ENCODE data around the gene SORT1. TPM values are rescaled to one million over a fixed set of nuclear protein-coding genes. Genes with fewer than 3 reads are reported as not detected.
"Not testable (repeated sequence)": the region's sequence is repeated elsewhere in the genome, so short reads cannot be mapped to it uniquely, and the experiment has no call there.

The SORT1 gene
- total RNA-seq, 2 donors from 2014 or later: 44.9 to 46.2 TPM

- no peaks in the 10 kb centered on the region for H3K36me3 Mint-ChIP-seq (ENCODE audit: low read depth)
Observed at GRCh38 chr1:109395602-109396512, 1.9 kb downstream of the SORT1 start.

DNA sequence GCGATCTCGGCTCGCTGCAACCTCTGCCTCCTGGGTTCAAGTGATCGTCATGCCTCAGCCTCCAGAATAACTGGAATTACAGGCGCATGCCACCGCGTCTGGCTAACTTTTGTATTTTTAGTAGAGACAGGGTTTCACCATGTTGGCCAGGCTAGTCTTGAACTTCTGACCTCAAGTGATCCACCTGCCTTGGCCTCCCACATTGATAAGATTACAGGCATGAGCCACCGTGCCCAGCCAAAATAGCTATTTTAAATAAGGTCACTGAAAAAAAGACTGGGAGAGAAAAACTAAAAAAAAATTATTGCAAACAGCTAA, 2.5 kb downstream of the SORT1 start:
- not testable (repeated sequence) for H3K27ac Mint-ChIP-seq; H3K27me3 Mint-ChIP-seq (ENCODE audit: insufficient read depth); H3K4me3 Mint-ChIP-seq; H3K36me3 ChIP-seq (ENCODE audit: control insufficient read depth, insufficient read depth, low read length); H3K27me3 ChIP-seq (ENCODE audit: control insufficient read depth, insufficient read depth, low read length, poor library complexity, severe bottlenecking); H3K27ac ChIP-seq (ENCODE audit: low read depth, low read length); DNase-seq; H3K4me3 ChIP-seq (ENCODE audit: low read length); H3K9me3 Mint-ChIP-seq; H3K9ac ChIP-seq (ENCODE audit: extremely low read depth, low read length, poor library complexity, severe bottlenecking); H3K9me3 ChIP-seq (ENCODE audit: control insufficient read depth, low read length); H3K36me3 Mint-ChIP-seq (ENCODE audit: low read depth)
- H3K4me1 Mint-ChIP-seq: peaks cover 40% of the 10 kb centered on the region
- peaks cover 12% of the 10 kb centered on the region for H3K4me1 ChIP-seq (ENCODE audit: control insufficient read depth, insufficient read depth, low read length)
- 81 to 88% methylated on average over 7 to 8 of the region's 8 CpGs for WGBS, 2 experiments (ENCODE audit: insufficient coverage in 1 of 2, insufficient read length in 1 of 2)

More at GRCh38 chr1:109395602-109396512, 1.9 kb downstream of the SORT1 start:
- peaks cover 8% of the 10 kb centered on the region for H3K36me3 ChIP-seq (ENCODE audit: control insufficient read depth, insufficient read depth, low read length)
- H3K27ac Mint-ChIP-seq: no peak overlapping the region
- WGBS, 2 experiments (ENCODE audit: insufficient coverage in 1 of 2, insufficient read length in 1 of 2): 71 to 73% methylated on average over 4 to 5 of the region's 5 CpGs
- peak overlapping the region; percentile 90 for H3K4me3 ChIP-seq (ENCODE audit: low read length)
- peak overlapping the region; percentile 80 for H3K4me3 Mint-ChIP-seq
- no peak overlapping the region for H3K9ac ChIP-seq (ENCODE audit: extremely low read depth, low read length, poor library complexity, severe bottlenecking)
- peaks cover 40% of the 10 kb centered on the region for H3K4me1 Mint-ChIP-seq
- H3K27me3 Mint-ChIP-seq (ENCODE audit: insufficient read depth): no peaks in the 10 kb centered on the region
- TF ChIP-seq, protein P1, sequence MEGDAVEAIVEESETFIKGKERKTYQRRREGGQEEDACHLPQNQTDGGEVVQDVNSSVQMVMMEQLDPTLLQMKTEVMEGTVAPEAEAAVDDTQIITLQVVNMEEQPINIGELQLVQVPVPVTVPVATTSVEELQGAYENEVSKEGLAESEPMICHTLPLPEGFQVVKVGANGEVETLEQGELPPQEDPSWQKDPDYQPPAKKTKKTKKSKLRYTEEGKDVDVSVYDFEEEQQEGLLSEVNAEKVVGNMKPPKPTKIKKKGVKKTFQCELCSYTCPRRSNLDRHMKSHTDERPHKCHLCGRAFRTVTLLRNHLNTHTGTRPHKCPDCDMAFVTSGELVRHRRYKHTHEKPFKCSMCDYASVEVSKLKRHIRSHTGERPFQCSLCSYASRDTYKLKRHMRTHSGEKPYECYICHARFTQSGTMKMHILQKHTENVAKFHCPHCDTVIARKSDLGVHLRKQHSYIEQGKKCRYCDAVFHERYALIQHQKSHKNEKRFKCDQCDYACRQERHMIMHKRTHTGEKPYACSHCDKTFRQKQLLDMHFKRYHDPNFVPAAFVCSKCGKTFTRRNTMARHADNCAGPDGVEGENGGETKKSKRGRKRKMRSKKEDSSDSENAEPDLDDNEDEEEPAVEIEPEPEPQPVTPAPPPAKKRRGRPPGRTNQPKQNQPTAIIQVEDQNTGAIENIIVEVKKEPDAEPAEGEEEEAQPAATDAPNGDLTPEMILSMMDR (conservative IDR thresholded peaks at IDR 0.05): no peak
- no peak overlapping the region for H3K27ac ChIP-seq (ENCODE audit: low read depth, low read length)
- H3K9me3 ChIP-seq (ENCODE audit: control insufficient read depth, low read length): no peaks in the 10 kb centered on the region
- DNase-seq: no peak
- peaks cover 12% of the 10 kb centered on the region for H3K4me1 ChIP-seq (ENCODE audit: control insufficient read depth, insufficient read depth, low read length)
- H3K9me3 Mint-ChIP-seq: no peaks in the 10 kb centered on the region
- H3K27me3 ChIP-seq (ENCODE audit: control insufficient read depth, insufficient read depth, low read length, poor library complexity, severe bottlenecking): no peaks in the 10 kb centered on the region

DNA sequence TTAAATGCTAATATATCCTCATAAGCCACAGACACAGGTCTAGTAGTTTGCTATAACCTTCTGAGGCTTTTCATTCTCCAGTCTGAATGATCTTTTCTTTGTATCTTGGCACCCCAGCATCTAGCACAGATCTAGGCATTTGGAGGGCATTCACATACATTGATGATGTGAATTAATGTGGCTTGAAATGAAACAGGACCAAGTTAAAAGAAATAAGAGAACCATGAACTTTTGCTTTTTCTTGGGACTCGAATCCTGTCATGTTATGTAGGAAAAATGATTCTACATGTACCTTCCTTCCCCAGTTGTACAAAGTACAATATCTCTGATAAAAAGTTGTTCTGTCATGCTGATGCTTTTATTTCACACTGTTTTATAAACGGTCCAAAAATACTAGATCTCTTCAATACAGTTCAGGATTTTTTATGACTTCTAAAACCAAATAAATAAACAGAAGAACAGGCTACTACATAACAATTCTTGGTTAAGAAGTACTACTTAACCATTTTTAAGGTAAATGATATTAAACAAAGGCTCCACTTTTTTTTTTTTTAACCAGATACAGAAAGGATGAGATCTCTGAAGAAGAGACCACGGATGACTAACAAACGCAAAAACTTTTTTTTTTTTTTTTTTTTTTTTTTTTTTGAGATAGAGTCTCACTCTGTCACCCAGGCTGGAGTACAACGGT, 3.0 kb downstream of the SORT1 start:
- H3K27me3 ChIP-seq (ENCODE audit: control insufficient read depth, insufficient read depth, low read length, poor library complexity, severe bottlenecking): no peaks in the 10 kb centered on the region
- H3K27ac ChIP-seq (ENCODE audit: low read depth, low read length): no peak overlapping the region
- no peaks in the 10 kb centered on the region for H3K9me3 ChIP-seq (ENCODE audit: control insufficient read depth, low read length)
- peaks cover 40% of the 10 kb centered on the region for H3K4me1 Mint-ChIP-seq
- no peaks in the 10 kb centered on the region for H3K9me3 Mint-ChIP-seq
- H3K4me3 Mint-ChIP-seq: no peak overlapping the region
- H3K27ac Mint-ChIP-seq: no peak overlapping the region
- H3K27me3 Mint-ChIP-seq (ENCODE audit: insufficient read depth): no peaks in the 10 kb centered on the region
- H3K4me1 ChIP-seq (ENCODE audit: control insufficient read depth, insufficient read depth, low read length): peaks cover 12% of the 10 kb centered on the region
- no peak overlapping the region for H3K4me3 ChIP-seq (ENCODE audit: low read length)
- H3K36me3 Mint-ChIP-seq (ENCODE audit: low read depth): no peaks in the 10 kb centered on the region
- TF ChIP-seq, protein P1 (conservative IDR thresholded peaks at IDR 0.05): no peak
- 86 to 95% methylated on average over 2 to 5 of the region's 5 CpGs for WGBS, 2 experiments (ENCODE audit: insufficient coverage in 1 of 2, insufficient read length in 1 of 2)
- no peak for DNase-seq
- peaks cover 3% of the 10 kb centered on the region for H3K36me3 ChIP-seq (ENCODE audit: control insufficient read depth, insufficient read depth, low read length)
- H3K9ac ChIP-seq (ENCODE audit: extremely low read depth, low read length, poor library complexity, severe bottlenecking): no peak overlapping the region

All from endodermal cell (in vitro differentiated cells).